Spinal cord (tissue), 10 donors: ENCODE data around the gene PPRC1. TPM values are rescaled to one million over a fixed set of nuclear protein-coding genes. Genes with fewer than 3 reads are reported as not detected.

Experiments used
- DNase-seq, 6 donors: peaks; one replicate each; pipeline versions ENCODE4 v3.0.0 to v3.0.0-alpha.2; 2013 to 2015; ENCODE audit warnings: low spot score in 6 of 6, low read depth in 4 of 6
- H3K27ac ChIP-seq: one replicate; pipeline ENCODE4 v1.5.1; 2013; ENCODE audit warnings: low read depth, low read length, control low read depth
- H3K27me3 ChIP-seq: one replicate; pipeline ENCODE4 v1.6.1; 2013; ENCODE audit warnings: low read length; ENCODE audit not compliant: control insufficient read depth, insufficient read depth
- H3K36me3 ChIP-seq: one replicate; pipeline ENCODE4 v1.6.1; 2013; ENCODE audit warnings: low read length; ENCODE audit not compliant: control insufficient read depth, insufficient read depth
- H3K4me1 ChIP-seq: one replicate; pipeline ENCODE4 v1.6.1; 2013; ENCODE audit warnings: low read length; ENCODE audit not compliant: control insufficient read depth, insufficient read depth
- H3K4me3 ChIP-seq: one replicate; pipeline ENCODE4 v1.5.1; 2013; ENCODE audit warnings: low read depth, low read length, control low read depth
- H3K9me3 ChIP-seq: one replicate; pipeline ENCODE4 v1.6.1; 2013; ENCODE audit warnings: low read length; ENCODE audit not compliant: control insufficient read depth, insufficient read depth
- WGBS: methylation state at CpG from one replicate; pipeline ENCODE4 v1.1.5; 2013; ENCODE audit warnings: missing lambda C conversion rate; ENCODE audit not compliant: insufficient coverage; 5-methylcytosine and 5-hydroxymethylcytosine counted together
- polyA plus RNA-seq, 2 donors: library from polyadenylated mRNA; unstranded; fragments of 120-200 nt; gene quantifications; one replicate each; pipeline ENCODE4 v1.2.1, GENCODE V29; 2013; ENCODE audit not compliant: insufficient read length in 2 of 2
- total RNA-seq, 2 donors: library from RNA; depleted of rRNA in 1 of 2; stranded (reverse); fragments of 120-200 nt in 1 of 2; fragments of >200 nt in 1 of 2; gene quantifications; one replicate each; pipeline versions ENCODE4 v1.2.3 to v1.2.4, GENCODE V29; 2013 to 2014
- donor health status: healthy.

The PPRC1 gene
- total and polyA plus RNA-seq, 4 donors, result 9.9 to 30.0 (median 18.7) TPM

- H3K4me1 ChIP-seq, result peaks cover 13% of the 10 kb centered on the region
- no peaks in the 10 kb centered on the region for H3K9me3 ChIP-seq
- no peak overlapping the region for H3K4me3 ChIP-seq
- no peak for DNase-seq
- no peak overlapping the region for H3K27ac ChIP-seq
- WGBS, result no CpG with 5 or more reads among the region's 8 CpGs
- H3K36me3 ChIP-seq, result no peaks in the 10 kb centered on the region
- no peaks in the 10 kb centered on the region for H3K27me3 ChIP-seq
Measured at GRCh38 chr10:102131286-102132170, 1.3 kb upstream of the PPRC1 start.

- no peaks in the 10 kb centered on the region for H3K36me3 ChIP-seq
- no peak overlapping the region for H3K27ac ChIP-seq
- H3K4me1 ChIP-seq, result peaks cover 13% of the 10 kb centered on the region
- no peak for DNase-seq
- no peaks in the 10 kb centered on the region for H3K9me3 ChIP-seq
- H3K4me3 ChIP-seq, result peak overlapping the region; percentile 92
- no peaks in the 10 kb centered on the region for H3K27me3 ChIP-seq
- 25% methylated on average over 8 of the region's 8 CpGs for WGBS
Measured at GRCh38 chr10:102132193-102132562, 662 bp upstream of the PPRC1 start.

DNA sequence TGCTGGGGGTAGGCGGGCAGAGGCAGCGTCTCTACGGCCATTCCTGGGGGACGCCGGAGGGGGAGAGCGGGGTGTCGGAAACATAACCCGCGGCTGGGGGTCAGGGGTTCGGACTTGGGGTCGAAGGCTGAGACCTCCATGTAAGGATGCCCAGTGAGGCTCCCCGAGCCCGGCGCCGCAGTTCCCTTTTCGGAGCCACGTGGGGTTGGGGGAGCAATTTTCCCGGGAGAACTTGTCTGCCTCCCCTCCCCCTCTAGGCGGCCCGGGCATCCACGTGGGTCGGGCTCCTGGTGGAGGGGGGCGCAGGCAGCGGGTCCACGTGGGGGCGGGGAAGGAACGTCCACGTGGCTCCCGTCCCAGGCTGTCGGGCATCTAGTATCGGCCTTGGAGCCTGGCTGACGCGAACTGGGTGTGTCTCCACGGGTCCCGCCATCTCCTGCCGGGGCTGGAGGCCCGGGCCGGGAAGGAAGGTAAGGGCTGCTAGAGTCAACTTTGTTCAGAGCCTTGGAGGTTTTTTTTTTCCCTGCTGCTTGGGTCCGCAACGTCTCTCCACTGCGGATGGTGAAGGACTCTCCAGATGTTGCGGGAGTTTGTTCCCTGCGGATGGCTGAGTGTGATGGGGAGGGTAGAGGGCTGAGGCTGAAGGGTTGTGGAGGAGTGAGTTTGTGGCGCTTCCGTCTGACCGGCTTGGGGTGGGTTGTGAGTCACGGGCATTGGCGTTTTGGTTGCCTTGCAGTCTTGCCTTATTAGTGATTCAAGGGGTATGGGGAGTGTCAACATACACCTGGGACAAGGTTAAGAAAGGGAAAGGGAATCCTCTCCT lies 744 bp downstream of the PPRC1 start:
- Histone ChIP-seq H3K4me3 (peak overlapping the region; percentile 92), H3K36me3 (peaks cover 5% of the 10 kb centered on the region), H3K27ac (peak overlapping the region; percentile 72), H3K27me3 (no peaks in the 10 kb centered on the region), H3K9me3 (no peaks in the 10 kb centered on the region), H3K4me1 (peaks cover 13% of the 10 kb centered on the region)
- under 1% methylated on average over 46 of the region's 48 CpGs for WGBS
- peak in 2 of 6 donors; percentile 81 to 82 for DNase-seq

DNA sequence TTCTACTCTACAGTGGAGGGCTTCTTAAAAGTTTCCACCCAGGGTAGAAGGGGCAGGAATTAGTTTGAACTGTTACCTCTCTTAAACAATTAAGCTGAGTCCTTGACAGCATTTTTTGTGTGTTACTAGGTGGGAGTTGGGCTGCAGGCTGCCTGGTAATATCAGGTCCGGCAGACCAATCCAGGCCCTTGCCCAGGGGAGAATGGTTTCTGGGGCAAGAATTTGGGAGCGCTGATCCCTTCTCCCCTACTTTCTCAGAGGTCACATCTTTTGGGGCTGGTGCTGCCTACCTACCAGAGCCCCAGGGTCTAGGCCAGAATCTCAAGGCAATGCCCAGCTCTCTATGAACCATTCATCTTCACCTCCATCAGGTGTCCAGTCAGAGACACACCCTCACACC lies 1.6 kb downstream of the PPRC1 start:
- H3K4me3 ChIP-seq, result peak overlapping the region; percentile 92
- H3K9me3 ChIP-seq, result no peaks in the 10 kb centered on the region
- no peak for DNase-seq
- no peaks in the 10 kb centered on the region for H3K27me3 ChIP-seq
- 50% methylated on average over 1 of the region's 2 CpGs for WGBS
- peaks cover 13% of the 10 kb centered on the region for H3K4me1 ChIP-seq
- H3K36me3 ChIP-seq, result peaks cover 13% of the 10 kb centered on the region
- peak overlapping the region; percentile 72 for H3K27ac ChIP-seq

DNA sequence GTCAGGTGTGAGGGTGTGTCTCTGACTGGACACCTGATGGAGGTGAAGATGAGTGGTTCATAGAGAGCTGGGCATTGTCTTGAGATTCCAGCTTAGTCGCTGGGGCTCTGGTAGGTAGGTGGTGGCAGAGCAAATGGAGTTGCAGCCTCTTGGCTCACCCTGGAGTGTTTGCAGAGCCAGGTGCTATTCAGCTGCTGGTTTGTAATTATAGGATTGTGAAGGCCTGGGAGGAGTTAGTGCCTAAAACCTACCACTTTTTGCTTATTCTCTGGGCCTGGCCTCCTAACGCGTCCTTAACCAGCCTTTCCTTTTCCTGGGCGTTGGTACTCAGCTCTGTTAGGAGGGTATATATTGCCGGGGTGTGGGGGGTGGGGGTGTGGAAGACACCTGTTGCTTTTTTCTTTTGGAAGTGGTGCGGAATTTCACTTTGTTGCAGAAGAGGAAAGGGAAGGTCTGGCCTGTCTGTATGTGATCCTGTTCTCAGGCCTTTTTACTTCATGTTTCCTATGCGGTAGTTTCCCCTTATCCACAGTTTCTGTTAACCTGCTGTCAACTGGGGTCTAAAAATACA lies 3.2 kb downstream of the PPRC1 start:
- no peaks in the 10 kb centered on the region for H3K9me3 ChIP-seq
- no peak overlapping the region for H3K4me3 ChIP-seq
- no peaks in the 10 kb centered on the region for H3K27me3 ChIP-seq
- peaks cover 13% of the 10 kb centered on the region for H3K4me1 ChIP-seq
- peaks cover 29% of the 10 kb centered on the region for H3K36me3 ChIP-seq
- WGBS, result 92% methylated on average over 1 of the region's 7 CpGs
- no peak for DNase-seq
- H3K27ac ChIP-seq, result no peak overlapping the region

- no peak overlapping the region for H3K27ac ChIP-seq
- H3K36me3 ChIP-seq, result peaks cover 61% of the 10 kb centered on the region
- WGBS, result 95% methylated on average over 13 of the region's 15 CpGs
Measured at GRCh38 chr10:102139281-102140110, 6.7 kb downstream of the PPRC1 start.

GRCh38 chr10:102140218-102140617 lies 7.4 kb downstream of the PPRC1 start:
- DNase-seq, result no peak
- 97% methylated on average over 4 of the region's 4 CpGs for WGBS
- peaks cover 68% of the 10 kb centered on the region for H3K36me3 ChIP-seq

More at GRCh38 chr10:102139281-102140110, 6.7 kb downstream of the PPRC1 start:
- Histone ChIP-seq H3K9me3 (no peaks in the 10 kb centered on the region), H3K4me3 (no peak overlapping the region), H3K4me1 (peaks cover 2% of the 10 kb centered on the region), H3K27me3 (no peaks in the 10 kb centered on the region)
- DNase-seq, result no peak

GRCh38 chr10:102140913-102141540 lies 8.2 kb downstream of the PPRC1 start:
- no peak for DNase-seq
- H3K27me3 ChIP-seq, result no peaks in the 10 kb centered on the region
- no peak overlapping the region for H3K4me3 ChIP-seq
- no peak overlapping the region for H3K27ac ChIP-seq
- WGBS, result 89% methylated on average over 5 of the region's 5 CpGs
- no peaks in the 10 kb centered on the region for H3K4me1 ChIP-seq
- H3K36me3 ChIP-seq, result peaks cover 69% of the 10 kb centered on the region
- no peaks in the 10 kb centered on the region for H3K9me3 ChIP-seq

More at GRCh38 chr10:102140218-102140617, 7.4 kb downstream of the PPRC1 start:
- no peak overlapping the region for H3K4me3 ChIP-seq
- H3K4me1 ChIP-seq, result no peaks in the 10 kb centered on the region
- no peaks in the 10 kb centered on the region for H3K27me3 ChIP-seq
- no peak overlapping the region for H3K27ac ChIP-seq
- H3K9me3 ChIP-seq, result no peaks in the 10 kb centered on the region
